HG03571 (cell line): ENCODE measurements around the gene RFPL3.

ENCODE experiments used
- ATAC-seq: cut with Tn5 transposase; IDR thresholded peaks from one replicate; pipeline ENCODE4 v1.9.1; 2021; ENCODE audit not compliant: unreplicated experiment

The RFPL3 gene

GRCh38 chr22:32410459-32410858, 52.8 kb downstream of the RFPL3 start:
- ATAC-seq: no peak
